ENCODE results near the gene ELFN2.

ELFN2 gene

DNA sequence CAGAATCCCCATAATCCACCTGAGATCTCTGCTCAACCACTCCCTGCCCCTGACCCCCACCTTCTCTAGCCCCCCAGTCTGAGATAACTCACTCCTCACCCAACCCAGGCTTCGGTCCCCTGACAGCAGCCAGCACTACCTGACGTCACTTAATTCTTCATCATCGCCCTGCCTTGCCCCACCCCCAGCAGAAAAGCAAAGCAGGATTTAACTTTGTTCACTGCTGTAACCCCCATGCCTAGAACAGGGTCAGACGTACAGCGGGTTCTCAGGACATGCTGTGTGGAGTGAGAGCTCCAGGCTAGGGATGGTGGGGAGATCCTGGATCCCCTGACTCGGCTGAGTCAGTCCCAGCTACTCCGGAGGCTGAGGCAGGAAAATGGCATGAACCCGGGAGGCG lies 45.8 kb downstream of the ELFN2 start:
- Histone ChIP-seq H3K4ac (ENCODE audit: low read length) (no peak overlapping the region), H3K9me3 (replicated peaks in 1 of 2; ENCODE audit: control insufficient read depth in 2 of 2, insufficient read depth in 1 of 2, low read depth in 1 of 2, low read length in 2 of 2) (no peaks in the 10 kb centered on the region), H2BK12ac (ENCODE audit: low read length) (no peak overlapping the region), H3K9ac (ENCODE audit: low read depth, low read length, poor library complexity) (no peak overlapping the region), H3K23ac (ENCODE audit: low read depth, low read length, poor library complexity) (no peak overlapping the region), H2AFZ (ENCODE audit: low read length) (no peak overlapping the region), H3K18ac (ENCODE audit: low read length) (no peak overlapping the region), H3K4me3 (ENCODE audit: low read length in 2 of 2) (no peak overlapping the region), H4K91ac (ENCODE audit: low read depth, low read length, poor library complexity) (no peak overlapping the region), H3K36me3 (replicated peaks in 1 of 2; ENCODE audit: control insufficient read depth in 2 of 2, insufficient read depth in 2 of 2, low read length in 2 of 2) (no peaks in the 10 kb centered on the region), H3K27ac (replicated peaks; ENCODE audit: low read length) (no peak overlapping the region), H3K27me3 (ENCODE audit: control insufficient read depth in 3 of 3, insufficient read depth in 3 of 3, low read depth in 1 of 3, low read length in 3 of 3) (peaks cover 0 to 74% (median 0%) of the 10 kb centered on the region in 3 experiments), H2AK5ac (ENCODE audit: low read depth, low read length) (no peak overlapping the region), H2BK120ac (ENCODE audit: low read depth, low read length) (no peak overlapping the region), H4K8ac (ENCODE audit: low read depth, low read length) (no peak overlapping the region), H3K4me1 (ENCODE audit: control insufficient read depth in 2 of 2, insufficient read depth in 1 of 2, low read depth in 1 of 2, low read length in 2 of 2) (peaks cover 0 to 11% of the 10 kb centered on the region in 2 donors), H2BK5ac (ENCODE audit: low read length) (no peak overlapping the region), H3K4me2 (ENCODE audit: insufficient read depth, low read length, poor library complexity, severe bottlenecking) (no peak overlapping the region), H3K14ac (ENCODE audit: low read length) (no peak overlapping the region), H3K79me1 (ENCODE audit: low read depth, low read length) (no peaks in the 10 kb centered on the region), H2BK15ac (ENCODE audit: low read length) (no peak overlapping the region)
- DNase-seq (ENCODE audit: low spot score) = no peak
- WGBS, 2 donors (ENCODE audit: extremely low coverage in 2 of 2, insufficient read length in 2 of 2, insufficient replicate concordance in 1 of 2) = no CpG with 5 or more reads among the region's 9 CpGs

DNA sequence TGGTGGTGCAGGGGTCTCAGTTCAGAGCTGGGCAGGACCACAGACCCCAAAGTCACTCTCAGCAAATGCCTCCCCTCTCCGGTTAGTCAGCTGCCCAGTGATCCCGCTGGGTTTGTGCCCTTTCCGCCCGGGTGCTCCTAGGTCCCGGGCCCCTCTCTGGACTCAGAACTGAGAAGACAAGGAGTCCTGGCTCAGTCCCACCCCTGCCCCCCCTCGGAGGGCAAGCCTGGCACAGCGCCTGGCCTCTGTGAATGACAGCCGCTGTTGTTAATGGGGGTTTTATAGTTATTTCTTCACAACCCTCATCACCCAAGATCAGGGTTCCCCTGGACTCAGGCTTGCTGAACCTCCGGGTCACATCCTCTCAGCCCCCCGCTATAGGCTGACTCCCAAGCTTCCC lies 47.6 kb downstream of the ELFN2 start:
- WGBS, 2 donors (ENCODE audit: extremely low coverage in 2 of 2, insufficient read length in 2 of 2, insufficient replicate concordance in 1 of 2) = no CpG with 5 or more reads among the region's 10 CpGs
- Histone ChIP-seq H3K4ac (ENCODE audit: low read length) (no peak overlapping the region), H4K91ac (ENCODE audit: low read depth, low read length, poor library complexity) (no peak overlapping the region), H3K18ac (ENCODE audit: low read length) (peak overlapping the region; percentile 76), H3K4me2 (ENCODE audit: insufficient read depth, low read length, poor library complexity, severe bottlenecking) (no peak overlapping the region), H4K8ac (ENCODE audit: low read depth, low read length) (no peak overlapping the region), H2BK5ac (ENCODE audit: low read length) (peak overlapping the region; percentile 63), H3K27me3 (ENCODE audit: control insufficient read depth in 3 of 3, insufficient read depth in 3 of 3, low read depth in 1 of 3, low read length in 3 of 3) (peaks cover 0 to 75% (median 0%) of the 10 kb centered on the region in 3 experiments), H3K4me1 (ENCODE audit: control insufficient read depth in 2 of 2, insufficient read depth in 1 of 2, low read depth in 1 of 2, low read length in 2 of 2) (peaks cover 0 to 5% of the 10 kb centered on the region in 2 donors), H2AFZ (ENCODE audit: low read length) (no peak overlapping the region), H3K79me1 (ENCODE audit: low read depth, low read length) (no peaks in the 10 kb centered on the region), H3K4me3 (ENCODE audit: low read length in 2 of 2) (no peak overlapping the region), H2AK5ac (ENCODE audit: low read depth, low read length) (peak overlapping the region; percentile 20), H2BK15ac (ENCODE audit: low read length) (peak overlapping the region; percentile 84), H3K23ac (ENCODE audit: low read depth, low read length, poor library complexity) (no peak overlapping the region), H3K9me3 (replicated peaks in 1 of 2; ENCODE audit: control insufficient read depth in 2 of 2, insufficient read depth in 1 of 2, low read depth in 1 of 2, low read length in 2 of 2) (no peaks in the 10 kb centered on the region), H2BK120ac (ENCODE audit: low read depth, low read length) (no peak overlapping the region), H3K36me3 (replicated peaks in 1 of 2; ENCODE audit: control insufficient read depth in 2 of 2, insufficient read depth in 2 of 2, low read length in 2 of 2) (no peaks in the 10 kb centered on the region), H3K14ac (ENCODE audit: low read length) (peak overlapping the region; percentile 75), H2BK12ac (ENCODE audit: low read length) (peak overlapping the region; percentile 63), H3K27ac (replicated peaks; ENCODE audit: low read length) (no peak overlapping the region), H3K9ac (ENCODE audit: low read depth, low read length, poor library complexity) (no peak overlapping the region)
- DNase-seq (ENCODE audit: low spot score) = no peak

DNA sequence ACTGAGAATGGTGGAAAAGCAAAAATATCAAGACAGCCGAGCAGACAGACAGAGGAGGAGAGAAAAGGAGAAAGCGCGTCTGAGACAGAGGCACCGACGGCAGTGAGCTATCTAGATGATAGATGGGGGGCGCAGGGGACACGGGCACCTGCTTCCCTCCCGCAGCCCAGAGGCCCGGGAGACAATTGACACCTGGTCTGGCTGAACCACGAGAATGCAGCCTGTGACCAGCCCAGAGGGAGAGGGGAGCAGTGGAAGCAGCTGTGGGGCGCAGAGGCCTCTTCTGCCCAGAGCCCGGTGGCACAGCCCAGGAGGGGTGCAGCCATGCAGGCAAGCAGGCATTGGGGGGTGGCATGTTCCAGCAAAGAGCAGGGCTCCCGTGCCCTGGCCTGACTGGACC lies 48.2 kb downstream of the ELFN2 start:
- no peak overlapping the region for H4K8ac ChIP-seq (ENCODE audit: low read depth, low read length)
- no peak overlapping the region for H2AFZ ChIP-seq (ENCODE audit: low read length)
- no peak overlapping the region for H3K4me3 ChIP-seq (ENCODE audit: low read length in 2 of 2)
- H2BK120ac ChIP-seq (ENCODE audit: low read depth, low read length) = no peak overlapping the region
- no peak overlapping the region for H3K14ac ChIP-seq (ENCODE audit: low read length)
- no CpG with 5 or more reads among the region's 13 CpGs for WGBS, 2 donors (ENCODE audit: extremely low coverage in 2 of 2, insufficient read length in 2 of 2, insufficient replicate concordance in 1 of 2)
- DNase-seq (ENCODE audit: low spot score) = no peak
- no peaks in the 10 kb centered on the region for H3K36me3 ChIP-seq (replicated peaks in 1 of 2; ENCODE audit: control insufficient read depth in 2 of 2, insufficient read depth in 2 of 2, low read length in 2 of 2)
- H3K4me1 ChIP-seq (ENCODE audit: control insufficient read depth in 2 of 2, insufficient read depth in 1 of 2, low read depth in 1 of 2, low read length in 2 of 2) = peaks cover 0 to 5% of the 10 kb centered on the region in 2 donors
- peak overlapping the region; percentile 83 for H3K18ac ChIP-seq (ENCODE audit: low read length)
- no peak overlapping the region for H3K4ac ChIP-seq (ENCODE audit: low read length)
- no peak overlapping the region for H3K27ac ChIP-seq (replicated peaks; ENCODE audit: low read length)
- H3K79me1 ChIP-seq (ENCODE audit: low read depth, low read length) = no peaks in the 10 kb centered on the region
- no peak overlapping the region for H2BK5ac ChIP-seq (ENCODE audit: low read length)
- peak overlapping the region; percentile 95 for H2BK12ac ChIP-seq (ENCODE audit: low read length)
- no peak overlapping the region for H3K23ac ChIP-seq (ENCODE audit: low read depth, low read length, poor library complexity)
- H2AK5ac ChIP-seq (ENCODE audit: low read depth, low read length) = peak overlapping the region; percentile 32
- no peak overlapping the region for H3K4me2 ChIP-seq (ENCODE audit: insufficient read depth, low read length, poor library complexity, severe bottlenecking)
- no peaks in the 10 kb centered on the region for H3K9me3 ChIP-seq (replicated peaks in 1 of 2; ENCODE audit: control insufficient read depth in 2 of 2, insufficient read depth in 1 of 2, low read depth in 1 of 2, low read length in 2 of 2)
- peak overlapping the region; percentile 47 for H2BK15ac ChIP-seq (ENCODE audit: low read length)
- no peak overlapping the region for H3K9ac ChIP-seq (ENCODE audit: low read depth, low read length, poor library complexity)
- peaks cover 0 to 79% (median 0%) of the 10 kb centered on the region in 3 experiments for H3K27me3 ChIP-seq (ENCODE audit: control insufficient read depth in 3 of 3, insufficient read depth in 3 of 3, low read depth in 1 of 3, low read length in 3 of 3)
- H4K91ac ChIP-seq (ENCODE audit: low read depth, low read length, poor library complexity) = no peak overlapping the region

- H3K4ac ChIP-seq (ENCODE audit: low read length) = no peak overlapping the region
- no peak overlapping the region for H4K8ac ChIP-seq (ENCODE audit: low read depth, low read length)
- H2BK5ac ChIP-seq (ENCODE audit: low read length) = no peak overlapping the region
- H3K23ac ChIP-seq (ENCODE audit: low read depth, low read length, poor library complexity) = peak overlapping the region; percentile 34
- DNase-seq (ENCODE audit: low spot score) = no peak
- H2BK120ac ChIP-seq (ENCODE audit: low read depth, low read length) = no peak overlapping the region
- H3K18ac ChIP-seq (ENCODE audit: low read length) = peak overlapping the region; percentile 83
- H3K4me2 ChIP-seq (ENCODE audit: insufficient read depth, low read length, poor library complexity, severe bottlenecking) = no peak overlapping the region
- peak overlapping the region; percentile 95 for H2BK12ac ChIP-seq (ENCODE audit: low read length)
- H3K4me3 ChIP-seq (ENCODE audit: low read length in 2 of 2) = no peak overlapping the region
- no peaks in the 10 kb centered on the region for H3K9me3 ChIP-seq (replicated peaks in 1 of 2; ENCODE audit: control insufficient read depth in 2 of 2, insufficient read depth in 1 of 2, low read depth in 1 of 2, low read length in 2 of 2)
- no peak overlapping the region for H4K91ac ChIP-seq (ENCODE audit: low read depth, low read length, poor library complexity)
- no peak overlapping the region for H2AFZ ChIP-seq (ENCODE audit: low read length)
- H2AK5ac ChIP-seq (ENCODE audit: low read depth, low read length) = peak overlapping the region; percentile 32
- H3K36me3 ChIP-seq (replicated peaks in 1 of 2; ENCODE audit: control insufficient read depth in 2 of 2, insufficient read depth in 2 of 2, low read length in 2 of 2) = no peaks in the 10 kb centered on the region
- H3K27me3 ChIP-seq (ENCODE audit: control insufficient read depth in 3 of 3, insufficient read depth in 3 of 3, low read depth in 1 of 3, low read length in 3 of 3) = peaks cover 0 to 79% (median 0%) of the 10 kb centered on the region in 3 experiments
- H3K9ac ChIP-seq (ENCODE audit: low read depth, low read length, poor library complexity) = no peak overlapping the region
- no peaks in the 10 kb centered on the region for H3K79me1 ChIP-seq (ENCODE audit: low read depth, low read length)
- H3K27ac ChIP-seq (replicated peaks; ENCODE audit: low read length) = no peak overlapping the region
- H3K14ac ChIP-seq (ENCODE audit: low read length) = peak overlapping the region; percentile 63
- peaks cover 0 to 5% of the 10 kb centered on the region in 2 donors for H3K4me1 ChIP-seq (ENCODE audit: control insufficient read depth in 2 of 2, insufficient read depth in 1 of 2, low read depth in 1 of 2, low read length in 2 of 2)
- H2BK15ac ChIP-seq (ENCODE audit: low read length) = peak overlapping the region; percentile 47
- no CpG with 5 or more reads among the region's 14 CpGs for WGBS, 2 donors (ENCODE audit: extremely low coverage in 2 of 2, insufficient read length in 2 of 2, insufficient replicate concordance in 1 of 2)
Measured at GRCh38 chr22:37378642-37379058, 48.6 kb downstream of the ELFN2 start.
